Measurements from ENCODE around the gene KLHL29.

GRCh38 chr2:23393722-23394121 is 8.7 kb downstream of the KLHL29 start:
- TF ChIP-seq CTCF (conservative IDR thresholded peaks at IDR 0.05; ENCODE audit: low read depth in 2 of 2) (no peak), REST (IDR thresholded peaks at IDR 0.05; ENCODE audit: unreplicated experiment) (no peak), EZH2 (IDR thresholded peaks at IDR 0.05; ENCODE audit: low read depth, unreplicated experiment) (no peak), POLR2AphosphoS5 (IDR thresholded peaks at IDR 0.05; ENCODE audit: low read depth) (no peak)
